Measurements from ENCODE around the gene ARHGAP6.

The ARHGAP6 gene

DNA sequence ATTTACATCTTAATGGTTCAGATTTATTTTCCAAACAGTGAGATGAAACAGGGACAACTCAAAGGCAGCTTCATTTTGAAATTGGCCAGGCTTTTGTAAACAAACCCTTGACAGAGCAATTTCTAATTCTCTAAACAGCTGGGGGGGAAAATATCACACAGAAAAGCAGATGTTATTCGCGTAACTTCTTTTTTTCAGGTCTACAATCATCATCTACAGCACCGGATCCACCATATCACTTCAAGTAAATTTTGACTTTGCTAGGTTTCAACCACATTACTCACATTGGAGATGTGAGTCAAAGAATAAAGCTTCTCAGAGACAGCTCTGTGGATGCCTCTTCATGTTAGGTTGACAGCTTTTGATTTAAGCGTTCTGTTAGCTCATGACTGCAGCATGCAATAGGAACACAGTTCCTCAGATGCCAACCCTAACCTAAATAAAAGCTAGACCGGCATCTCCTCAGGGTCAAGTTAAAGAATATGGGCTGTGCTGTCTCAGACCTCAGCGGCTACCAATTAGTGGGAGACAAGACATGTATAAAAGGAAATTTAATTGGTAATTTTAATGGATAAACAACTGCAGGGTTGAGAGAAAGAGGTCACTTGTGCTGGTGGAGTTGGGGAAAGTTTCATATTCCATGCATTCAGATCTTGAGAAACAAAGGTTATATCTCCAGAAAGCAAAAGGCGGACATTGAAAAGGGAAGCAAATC lies 345.8 kb downstream of the ARHGAP6 start:
- TF ChIP-seq, protein P1, sequence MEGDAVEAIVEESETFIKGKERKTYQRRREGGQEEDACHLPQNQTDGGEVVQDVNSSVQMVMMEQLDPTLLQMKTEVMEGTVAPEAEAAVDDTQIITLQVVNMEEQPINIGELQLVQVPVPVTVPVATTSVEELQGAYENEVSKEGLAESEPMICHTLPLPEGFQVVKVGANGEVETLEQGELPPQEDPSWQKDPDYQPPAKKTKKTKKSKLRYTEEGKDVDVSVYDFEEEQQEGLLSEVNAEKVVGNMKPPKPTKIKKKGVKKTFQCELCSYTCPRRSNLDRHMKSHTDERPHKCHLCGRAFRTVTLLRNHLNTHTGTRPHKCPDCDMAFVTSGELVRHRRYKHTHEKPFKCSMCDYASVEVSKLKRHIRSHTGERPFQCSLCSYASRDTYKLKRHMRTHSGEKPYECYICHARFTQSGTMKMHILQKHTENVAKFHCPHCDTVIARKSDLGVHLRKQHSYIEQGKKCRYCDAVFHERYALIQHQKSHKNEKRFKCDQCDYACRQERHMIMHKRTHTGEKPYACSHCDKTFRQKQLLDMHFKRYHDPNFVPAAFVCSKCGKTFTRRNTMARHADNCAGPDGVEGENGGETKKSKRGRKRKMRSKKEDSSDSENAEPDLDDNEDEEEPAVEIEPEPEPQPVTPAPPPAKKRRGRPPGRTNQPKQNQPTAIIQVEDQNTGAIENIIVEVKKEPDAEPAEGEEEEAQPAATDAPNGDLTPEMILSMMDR (IDR thresholded peaks at IDR 0.05) = no peak
- Mint-ChIP-seq H3K36me3 (ENCODE audit: low read depth) (no peaks in the 10 kb centered on the region), H3K4me1 (no peaks in the 10 kb centered on the region), H3K27me3 (ENCODE audit: low read depth, poor library complexity) (peaks cover 3% of the 10 kb centered on the region), H3K27ac (no peak overlapping the region), H3K4me3 (no peak overlapping the region), H3K9me3 (peaks cover 21% of the 10 kb centered on the region)
- DNase-seq = no peak

DNA sequence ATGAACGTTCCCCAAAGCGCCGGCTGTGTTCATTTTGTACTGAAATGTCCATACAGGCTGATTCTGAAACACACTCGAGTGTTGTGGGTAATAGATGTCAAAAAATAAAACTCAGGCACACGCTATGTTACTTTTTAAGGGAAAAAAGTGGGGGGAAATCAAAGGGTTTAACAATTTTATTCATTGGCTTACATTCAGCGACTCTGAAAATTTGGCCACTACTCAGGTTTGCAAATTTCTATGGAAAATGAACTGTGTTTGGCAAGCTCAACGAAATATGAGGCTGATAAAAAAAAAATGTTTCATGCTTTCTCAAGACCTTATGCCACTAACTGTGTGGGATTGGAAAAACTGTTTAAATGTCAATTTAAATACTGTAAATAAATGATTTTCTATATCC lies 354.0 kb downstream of the ARHGAP6 start:
- Mint-ChIP-seq H3K27ac (no peak overlapping the region), H3K4me1 (peaks cover 5% of the 10 kb centered on the region), H3K36me3 (ENCODE audit: low read depth) (no peaks in the 10 kb centered on the region), H3K4me3 (no peak overlapping the region), H3K27me3 (ENCODE audit: low read depth, poor library complexity) (peaks cover 12% of the 10 kb centered on the region), H3K9me3 (peaks cover 18% of the 10 kb centered on the region)
- no peak for DNase-seq
- TF ChIP-seq, protein P1 (IDR thresholded peaks at IDR 0.05) = no peak

DNA sequence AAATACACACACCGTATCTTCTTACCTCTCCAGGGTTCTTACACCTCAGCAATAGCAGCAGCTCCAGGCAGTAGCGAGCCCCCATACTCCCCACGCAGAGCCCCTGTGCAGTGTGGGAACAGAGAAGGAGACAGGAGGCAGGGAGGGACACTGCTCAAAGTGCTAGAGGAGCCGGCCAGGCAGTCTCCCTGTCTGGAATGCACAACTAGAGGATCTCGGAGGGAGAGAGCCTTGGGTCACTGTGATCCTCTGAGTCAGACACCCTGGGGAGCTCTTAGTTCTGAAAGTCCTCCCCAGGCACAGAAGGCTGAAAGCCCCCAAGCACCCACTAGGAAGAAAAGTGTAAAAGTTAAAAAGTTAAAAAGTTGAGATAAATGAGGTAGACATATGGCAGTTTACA lies 356.5 kb downstream of the ARHGAP6 start:
- Mint-ChIP-seq H3K9me3 (peaks cover 20% of the 10 kb centered on the region), H3K4me3 (no peak overlapping the region), H3K27ac (peak overlapping the region; percentile 15), H3K27me3 (ENCODE audit: low read depth, poor library complexity) (peaks cover 22% of the 10 kb centered on the region), H3K36me3 (ENCODE audit: low read depth) (no peaks in the 10 kb centered on the region), H3K4me1 (peaks cover 5% of the 10 kb centered on the region)
- no peak for DNase-seq
- TF ChIP-seq, protein P1 (IDR thresholded peaks at IDR 0.05) = no peak

DNA sequence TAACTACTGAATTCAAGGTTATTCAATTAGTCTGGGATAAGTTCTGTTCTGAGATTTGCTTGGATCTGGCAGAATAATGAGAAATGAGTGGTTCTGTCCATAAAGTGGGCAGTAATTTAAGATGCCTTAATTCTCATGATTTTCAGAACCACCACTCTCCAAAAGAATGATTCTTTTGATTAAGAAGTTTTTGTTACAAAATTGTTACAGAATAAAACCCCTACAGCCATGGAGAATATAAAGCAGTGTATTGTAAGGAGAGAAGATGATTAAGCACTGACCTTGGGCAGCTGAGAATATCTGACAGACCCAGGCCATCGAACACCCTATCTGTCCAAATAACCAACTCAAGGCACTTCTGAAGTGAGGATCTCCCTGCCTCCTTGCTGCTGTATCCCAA lies 360.1 kb downstream of the ARHGAP6 start:
- H3K27me3 Mint-ChIP-seq (ENCODE audit: low read depth, poor library complexity) = peaks cover 27% of the 10 kb centered on the region
- DNase-seq = no peak

DNA sequence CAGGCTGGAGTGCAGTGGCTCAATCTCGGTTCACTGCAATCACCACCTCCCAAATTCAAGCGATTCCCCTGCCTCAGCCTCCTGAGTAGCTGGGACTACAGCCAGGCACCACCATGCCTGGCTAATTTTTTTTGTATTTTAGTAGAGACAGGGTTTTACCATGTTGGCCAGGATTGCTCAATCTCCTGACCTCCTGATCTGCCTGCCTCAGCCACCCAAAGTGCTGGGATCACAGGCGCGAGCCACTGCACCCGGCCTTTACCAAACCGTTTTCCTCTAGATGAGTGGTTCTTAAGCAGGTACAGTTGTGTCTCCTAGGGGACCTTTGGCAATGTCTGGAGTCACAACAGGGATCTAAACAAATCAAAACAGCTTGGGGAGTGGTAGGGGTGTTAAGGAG lies 360.9 kb downstream of the ARHGAP6 start:
- H3K9me3 Mint-ChIP-seq = peaks cover 21% of the 10 kb centered on the region
- TF ChIP-seq, protein P1 (IDR thresholded peaks at IDR 0.05) = no peak
- peaks cover 27% of the 10 kb centered on the region for H3K27me3 Mint-ChIP-seq (ENCODE audit: low read depth, poor library complexity)
- H3K27ac Mint-ChIP-seq = no peak overlapping the region
- H3K4me1 Mint-ChIP-seq = no peaks in the 10 kb centered on the region
- H3K4me3 Mint-ChIP-seq = no peak overlapping the region
- no peaks in the 10 kb centered on the region for H3K36me3 Mint-ChIP-seq (ENCODE audit: low read depth)
- DNase-seq = no peak

More for the DNA sequence above, 360.1 kb downstream of the ARHGAP6 start:
- TF ChIP-seq, protein P1 (IDR thresholded peaks at IDR 0.05) = no peak
- no peaks in the 10 kb centered on the region for H3K36me3 Mint-ChIP-seq (ENCODE audit: low read depth)
- H3K27ac Mint-ChIP-seq = no peak overlapping the region
- no peak overlapping the region for H3K4me3 Mint-ChIP-seq
- H3K9me3 Mint-ChIP-seq = peaks cover 21% of the 10 kb centered on the region
- H3K4me1 Mint-ChIP-seq = no peaks in the 10 kb centered on the region

DNA sequence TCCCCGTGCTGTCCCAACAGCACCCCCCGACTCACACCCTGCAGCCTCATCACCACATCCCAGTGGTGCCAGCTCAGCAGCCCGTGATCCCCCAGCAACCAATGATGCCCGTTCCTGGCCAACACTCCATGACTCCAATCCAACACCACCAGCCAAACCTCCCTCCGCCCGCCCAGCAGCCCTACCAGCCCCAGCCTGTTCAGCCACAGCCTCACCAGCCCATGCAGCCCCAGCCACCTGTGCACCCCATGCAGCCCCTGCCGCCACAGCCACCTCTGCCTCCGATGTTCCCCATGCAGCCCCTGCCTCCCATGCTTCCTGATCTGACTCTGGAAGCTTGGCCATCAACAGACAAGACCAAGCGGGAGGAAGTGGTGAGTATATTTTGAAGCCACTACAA lies 367.1 kb downstream of the ARHGAP6 start:
- Mint-ChIP-seq H3K36me3 (ENCODE audit: low read depth) (no peaks in the 10 kb centered on the region), H3K9me3 (peaks cover 7% of the 10 kb centered on the region), H3K27ac (no peak overlapping the region), H3K4me3 (no peak overlapping the region), H3K27me3 (ENCODE audit: low read depth, poor library complexity) (peaks cover 5% of the 10 kb centered on the region), H3K4me1 (no peaks in the 10 kb centered on the region)
- TF ChIP-seq, protein P1 (IDR thresholded peaks at IDR 0.05) = no peak
- DNase-seq = no peak
